ENCODE data around the gene BORCS6.
"Not testable (repeated sequence)": the region's sequence is repeated elsewhere in the genome, so short reads cannot be mapped to it uniquely, and the experiment has no call there.

The BORCS6 gene

DNA sequence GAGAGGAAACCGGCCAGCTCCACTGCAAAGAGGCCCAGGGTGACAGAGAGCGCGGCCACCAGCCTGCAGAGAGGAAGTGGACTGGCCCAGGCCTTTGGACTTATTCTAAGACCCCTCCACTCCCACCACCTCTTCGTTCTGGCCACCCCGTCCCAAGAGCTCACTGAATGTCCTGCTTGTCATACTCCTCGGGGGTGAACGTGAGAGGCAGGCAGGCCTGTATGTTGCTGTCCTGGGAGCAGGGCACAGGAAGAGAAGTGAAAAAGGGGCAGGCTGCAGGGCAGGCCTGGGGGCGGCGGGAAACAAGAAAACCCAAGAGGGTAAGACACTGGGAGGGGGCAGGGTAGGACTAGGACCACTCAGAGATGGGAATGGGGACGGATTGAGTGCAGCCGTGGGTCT lies 14.2 kb downstream of the BORCS6 start:
- peak in 6 of 56 donors; percentile 34 to 60 (median 52) for DNase-seq

DNA sequence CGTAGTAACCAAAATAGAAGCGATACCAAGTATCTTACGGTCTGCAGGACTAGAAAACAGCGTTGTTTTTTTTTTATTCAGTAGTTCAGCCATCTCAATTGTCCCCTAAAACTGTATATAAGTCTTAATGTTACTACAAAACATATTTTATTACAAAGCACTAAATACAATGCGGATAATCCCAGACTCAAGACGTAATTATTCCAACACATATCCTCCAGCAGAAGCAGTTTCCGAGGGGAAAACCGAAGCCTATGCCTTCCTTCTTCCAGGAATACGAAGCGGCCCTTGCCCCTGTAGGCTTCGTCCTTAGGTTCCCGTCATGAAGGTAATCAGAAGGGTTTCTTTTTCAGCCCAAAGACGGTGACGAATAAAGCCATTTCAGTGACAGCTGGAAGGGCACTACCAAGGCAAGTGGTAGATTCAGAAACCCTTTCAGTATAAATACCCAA lies 16.1 kb downstream of the BORCS6 start:
- peak in 1 of 56 donors; percentile 23 for DNase-seq

DNA sequence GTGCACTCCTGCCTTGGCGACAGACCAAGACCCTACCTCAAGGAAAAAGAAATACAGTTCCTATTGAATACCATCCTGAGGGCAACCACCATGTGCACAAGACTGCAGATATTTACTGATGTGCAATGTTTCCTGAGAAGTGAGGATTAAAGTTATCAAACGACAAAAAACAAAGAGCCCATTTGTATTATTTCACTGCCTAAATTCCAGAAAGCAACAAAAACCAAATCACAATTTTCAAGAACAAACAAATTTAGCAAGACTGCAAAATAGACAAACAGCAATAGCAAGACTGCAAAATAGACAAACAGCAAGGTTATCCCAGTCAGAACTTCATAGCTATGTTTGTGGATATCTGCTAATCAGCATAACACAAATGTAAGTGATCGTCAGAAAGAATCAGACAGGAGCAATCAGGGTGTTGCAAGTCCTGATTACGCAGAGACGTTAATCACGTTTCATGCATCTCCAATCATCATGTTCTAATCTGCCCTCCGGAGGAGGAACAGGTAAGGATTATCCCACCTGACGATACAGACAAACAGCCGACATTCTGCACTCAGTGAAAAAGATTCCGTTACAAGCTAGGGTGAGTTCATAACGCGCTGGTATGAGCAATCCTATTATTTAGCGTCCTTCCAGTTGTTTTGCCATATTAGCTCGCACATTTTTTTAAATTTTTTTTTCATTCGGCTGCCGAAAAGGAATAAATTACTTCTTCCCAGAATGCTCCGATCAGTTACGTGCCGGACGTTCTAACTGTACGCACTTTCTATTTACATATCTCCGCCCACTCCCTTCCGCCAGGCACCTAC lies 16.7 kb downstream of the BORCS6 start:
- peak in 50 of 56 donors; percentile 24 to 94 (median 76) for DNase-seq

GRCh38 chr17:8170186-8170585 lies 19.8 kb downstream of the BORCS6 start:
- not testable (repeated sequence) for DNase-seq

- no peak for DNase-seq
Measured at GRCh38 chr17:8167526-8167925, 22.5 kb downstream of the BORCS6 start.

GRCh38 chr17:8166731-8167130 lies 23.2 kb downstream of the BORCS6 start:
- no peak for DNase-seq

GRCh38 chr17:8164815-8165131 lies 25.2 kb downstream of the BORCS6 start:
- DNase-seq = no peak

DNA sequence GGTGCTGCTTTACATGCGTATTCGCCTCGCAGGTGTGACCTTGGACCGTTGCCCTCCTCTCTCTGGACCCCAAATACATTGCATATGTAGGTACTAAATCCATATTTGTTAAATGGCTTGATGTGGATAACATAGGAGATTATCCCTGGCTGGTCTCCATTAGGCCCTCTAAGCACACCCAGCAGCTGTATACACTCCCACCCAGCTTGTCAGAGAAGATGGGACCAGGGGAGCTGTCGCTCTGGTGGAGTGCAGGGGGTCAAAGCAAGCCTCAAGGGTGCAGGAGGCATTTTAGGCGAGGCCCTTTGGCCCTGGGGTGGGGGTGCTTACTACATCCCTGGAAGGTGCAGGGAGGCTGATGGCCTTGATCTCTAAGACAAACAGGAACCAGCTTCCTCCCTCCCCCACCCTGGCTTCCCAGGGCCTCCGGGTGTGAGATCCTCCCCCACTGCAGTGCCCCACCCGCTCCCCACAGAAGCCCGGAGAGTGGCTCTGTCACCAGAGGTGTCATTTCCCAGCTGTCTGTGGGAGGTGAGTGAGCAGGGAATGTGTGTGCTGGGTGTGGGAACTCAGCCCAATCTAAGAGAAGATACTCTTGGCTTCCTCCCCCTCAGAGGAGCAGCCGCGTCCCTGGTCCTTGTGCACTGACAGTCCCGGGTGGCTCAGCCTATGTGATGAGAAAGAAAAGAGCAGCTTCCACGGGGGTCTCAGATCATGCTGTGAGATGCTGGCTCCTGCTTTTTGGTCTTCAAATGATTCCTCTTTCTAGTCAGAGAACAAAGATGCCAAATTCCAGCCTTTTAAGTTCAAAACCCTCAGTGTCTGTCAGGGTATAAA lies 25.8 kb downstream of the BORCS6 start:
- DNase-seq = peak in 35 of 56 donors; percentile 16 to 78 (median 45)

- DNase-seq = peak in 16 of 56 donors; percentile 20 to 69 (median 54)
Measured at GRCh38 chr17:8162997-8163977, 26.7 kb downstream of the BORCS6 start.

GRCh38 chr17:8162233-8162996 lies 27.6 kb downstream of the BORCS6 start, which contains the start of gene VAMP2:
Gene VAMP2 (minus strand): TSS chr17:8162948. CDS start chr17:8162879, 69 bp downstream.
- DNase-seq = peak in 45 of 56 donors; percentile 30 to 89 (median 66)

DNA sequence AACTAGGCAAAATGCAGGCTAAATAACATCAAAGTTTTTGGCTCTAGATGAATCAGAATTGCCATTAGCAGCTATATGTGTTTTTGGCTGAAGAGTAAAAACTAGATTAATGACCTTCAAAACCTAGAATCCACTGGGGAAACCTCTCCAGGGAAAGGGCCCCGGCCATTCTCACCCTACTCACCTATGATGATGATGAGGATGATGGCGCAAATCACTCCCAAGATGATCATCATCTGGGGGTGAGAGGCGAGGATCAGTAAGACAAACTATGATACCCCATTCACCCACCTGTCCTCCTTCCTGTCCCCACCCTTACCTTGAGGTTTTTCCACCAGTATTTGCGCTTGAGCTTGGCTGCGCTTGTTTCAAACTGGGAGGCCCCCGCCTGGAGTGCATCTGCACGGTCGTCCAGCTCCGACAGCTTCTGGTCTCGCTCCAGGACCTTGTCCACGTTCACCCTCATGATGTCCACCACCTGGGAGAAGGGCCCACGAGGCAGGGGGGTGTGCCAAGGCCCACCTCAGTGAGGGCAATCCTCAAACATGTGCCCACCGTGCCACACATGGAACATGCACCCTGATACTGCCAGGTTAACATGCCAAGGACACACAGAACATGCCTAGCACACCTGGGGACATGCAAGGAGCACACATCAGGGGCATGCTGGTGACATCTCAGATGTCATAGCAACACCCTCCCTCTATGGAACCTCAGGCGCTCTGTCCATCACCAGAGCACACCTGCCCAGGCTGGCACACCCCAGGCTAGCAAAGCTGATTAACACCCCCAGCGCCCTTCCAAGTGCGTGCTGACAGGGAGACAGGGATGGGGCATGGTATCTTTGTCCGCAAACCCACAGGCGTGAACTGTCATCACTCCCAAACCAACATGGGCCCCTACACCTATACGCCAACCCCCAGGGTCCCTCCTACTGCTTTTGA lies 28.4 kb downstream of the BORCS6 start:
- DNase-seq = no peak

GRCh38 chr17:8160741-8161221 lies 29.2 kb downstream of the BORCS6 start:
- DNase-seq = peak in 1 of 56 donors; percentile 22

DNA sequence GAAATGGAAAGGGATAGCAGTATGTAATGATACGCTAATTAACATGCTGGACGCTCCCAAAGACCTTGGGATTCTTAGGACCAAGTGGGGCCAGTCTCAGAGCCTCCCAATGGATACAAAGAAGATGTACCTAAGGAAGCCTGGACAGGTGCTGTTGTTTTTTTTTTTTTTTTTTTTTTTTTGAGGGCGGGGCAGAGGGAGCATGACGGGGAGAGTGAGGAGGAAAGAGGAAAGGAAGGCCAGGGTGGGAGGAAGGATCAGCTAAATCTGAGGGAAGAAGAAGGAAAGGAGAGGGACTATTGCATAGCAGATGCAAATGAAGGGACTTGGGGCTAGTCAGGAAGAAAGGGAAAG lies 29.8 kb downstream of the BORCS6 start:
- DNase-seq = no peak

- DNase-seq = no peak
Measured at GRCh38 chr17:8159459-8160223, 30.3 kb downstream of the BORCS6 start.

DNA sequence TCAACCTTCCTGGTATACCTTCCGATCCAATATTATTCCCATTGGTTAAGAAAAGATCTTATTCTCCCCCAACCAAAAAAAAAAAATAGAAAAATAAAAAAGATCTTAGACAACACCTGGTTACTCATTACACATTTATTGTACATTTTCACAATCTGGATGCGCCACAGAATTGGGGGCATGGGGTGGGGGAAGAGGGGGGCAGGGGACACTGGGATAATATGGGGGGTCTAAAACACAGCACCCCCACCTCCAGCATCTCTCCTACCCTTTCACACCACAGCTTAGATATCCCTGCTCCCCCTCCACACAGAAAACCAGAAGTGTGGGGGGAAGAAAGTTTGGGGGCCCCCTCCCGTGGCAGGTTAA lies 31.0 kb downstream of the BORCS6 start:
- no peak for DNase-seq

DNA sequence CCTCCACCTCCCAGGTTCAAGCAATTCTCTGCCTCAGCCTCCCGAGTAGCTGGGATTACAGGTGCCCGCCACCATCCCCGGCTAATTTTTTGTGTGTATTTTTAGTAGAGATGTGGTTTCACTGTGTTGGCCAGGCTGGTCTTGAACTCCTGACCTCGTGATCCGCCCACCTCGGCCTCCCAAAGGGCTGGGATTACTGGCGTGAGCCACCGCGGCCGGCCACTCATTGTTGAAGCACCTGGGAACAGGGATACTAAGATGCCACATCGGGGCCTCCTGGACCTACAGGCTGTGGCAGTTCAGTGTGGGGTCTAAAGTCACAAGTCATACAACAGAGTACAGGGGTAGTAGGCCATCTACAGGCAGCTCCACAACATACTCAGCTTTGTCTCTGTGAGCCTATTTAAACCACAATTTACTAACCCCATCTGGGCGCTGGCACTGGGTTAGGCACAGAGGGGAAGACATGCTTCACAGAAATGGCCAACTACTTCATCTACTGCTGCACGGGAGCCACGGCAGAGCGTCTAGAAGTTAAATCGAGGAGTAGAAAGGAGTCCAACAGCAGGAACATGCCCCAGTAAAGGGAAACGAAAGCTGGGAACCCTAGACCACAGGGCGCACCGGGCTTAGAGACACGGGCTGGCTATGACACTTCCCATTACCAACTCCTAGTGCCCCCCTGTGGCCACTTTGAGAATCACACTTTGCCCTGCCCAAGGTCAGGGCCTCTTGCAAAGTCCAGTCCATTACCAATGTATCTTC lies 31.5 kb downstream of the BORCS6 start:
- DNase-seq = peak in 55 of 56 donors; percentile 10 to 93 (median 73)

DNA sequence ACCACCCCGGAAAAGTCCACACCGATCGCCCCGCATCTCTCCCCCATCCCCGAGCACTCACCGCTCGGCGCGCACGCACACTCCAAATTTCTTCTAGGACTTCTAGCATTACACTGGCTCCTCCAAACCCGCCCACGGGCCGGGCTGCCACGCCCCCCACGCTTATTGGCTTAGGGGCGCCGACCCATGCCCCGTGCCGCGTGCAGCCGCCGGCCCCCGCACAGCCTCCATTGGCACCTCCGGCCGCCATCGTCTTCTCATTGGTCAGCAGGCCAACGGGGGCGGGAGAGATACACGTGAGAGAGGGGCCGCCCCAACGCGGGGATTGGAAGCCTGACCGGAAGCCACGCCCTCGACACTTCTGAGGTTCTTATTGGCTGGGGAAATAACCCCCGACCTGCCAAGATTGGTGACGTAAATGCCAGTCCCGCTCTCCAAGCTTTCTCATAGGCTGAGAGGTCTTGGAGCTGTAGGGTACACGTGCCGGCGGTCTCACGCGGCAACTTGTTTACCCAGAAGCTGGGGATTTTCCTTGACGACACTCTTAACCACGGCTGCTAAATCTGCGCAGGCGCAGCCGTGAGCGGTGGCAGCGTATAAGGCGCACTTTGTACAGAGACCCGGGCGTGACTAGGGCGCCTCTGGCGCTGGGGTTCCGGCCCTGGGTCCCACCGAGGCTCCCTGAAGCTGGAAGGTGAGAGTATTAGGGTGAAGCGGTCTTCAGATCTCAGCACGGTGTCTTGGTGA lies 33.6 kb downstream of the BORCS6 start:
- peak; percentile 75 to 100 (median 99) for DNase-seq
